PC-3 (cell line): Measurements from ENCODE around the gene HMOX2.

ENCODE experiments used
- EZH2 ChIP-seq: fragments of 300-600 bp; sonication (generic); IDR thresholded peaks from one replicate; pipeline ENCODE4 v1.6.1; 2017; ENCODE audit warnings: antibody characterized with exemption, mild to moderate bottlenecking, low read length; ENCODE audit not compliant: unreplicated experiment
- TF ChIP-seq, protein P1 (sequence below): fragments of 300-600 bp; sonication (generic); conservative IDR thresholded peaks from 2 replicates; pipeline ENCODE4 v1.5.1; 2017; ENCODE audit warnings: antibody characterized with exemption, low read depth, mild to moderate bottlenecking, low read length

GRCh38 chr16:4539716-4540284 is 63.6 kb downstream of the HMOX2 start:
- TF ChIP-seq, protein P1, sequence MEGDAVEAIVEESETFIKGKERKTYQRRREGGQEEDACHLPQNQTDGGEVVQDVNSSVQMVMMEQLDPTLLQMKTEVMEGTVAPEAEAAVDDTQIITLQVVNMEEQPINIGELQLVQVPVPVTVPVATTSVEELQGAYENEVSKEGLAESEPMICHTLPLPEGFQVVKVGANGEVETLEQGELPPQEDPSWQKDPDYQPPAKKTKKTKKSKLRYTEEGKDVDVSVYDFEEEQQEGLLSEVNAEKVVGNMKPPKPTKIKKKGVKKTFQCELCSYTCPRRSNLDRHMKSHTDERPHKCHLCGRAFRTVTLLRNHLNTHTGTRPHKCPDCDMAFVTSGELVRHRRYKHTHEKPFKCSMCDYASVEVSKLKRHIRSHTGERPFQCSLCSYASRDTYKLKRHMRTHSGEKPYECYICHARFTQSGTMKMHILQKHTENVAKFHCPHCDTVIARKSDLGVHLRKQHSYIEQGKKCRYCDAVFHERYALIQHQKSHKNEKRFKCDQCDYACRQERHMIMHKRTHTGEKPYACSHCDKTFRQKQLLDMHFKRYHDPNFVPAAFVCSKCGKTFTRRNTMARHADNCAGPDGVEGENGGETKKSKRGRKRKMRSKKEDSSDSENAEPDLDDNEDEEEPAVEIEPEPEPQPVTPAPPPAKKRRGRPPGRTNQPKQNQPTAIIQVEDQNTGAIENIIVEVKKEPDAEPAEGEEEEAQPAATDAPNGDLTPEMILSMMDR, result no peak
- TF ChIP-seq EZH2, result no peak
